HCT116 (cell line): ENCODE results near the gene LOXHD1. TPM values are rescaled to one million over a fixed set of nuclear protein-coding genes. Genes with fewer than 3 reads are reported as not detected.

Experiments
- ATAC-seq: fragments of 200-7000 bp; cut with Tn5 transposase; 2 replicates; pipeline ENCODE4 v1.9.1; 2020; ENCODE audit warnings: mild to moderate bottlenecking, moderate library complexity
- BruUV-seq: library from RNA; stranded (reverse); fragments of 400-500 nt; replicated peaks from 2 replicates; lab custom pipeline; 2021; lab: Mats Ljungman, UMichigan
- CTCF ChIA-PET: fragments of 300-600 bp; sonication (Branson Sonifier 250); formaldehyde crosslinking; loops from one replicate; lab custom pipeline; 2021; ENCODE audit warnings: antibody characterized with exemption; lab: Charles Lee
- POLR2A ChIA-PET: fragments of 300-600, 350-600 bp; sonication (Branson Sonifier 250); formaldehyde crosslinking; loops from one replicate; lab custom pipeline; 2021; ENCODE audit warnings: antibody characterized with exemption; lab: Charles Lee
- RAD21 ChIA-PET, 2 experiments: fragments of 300-600 bp; sonication (Branson Sonifier 250); formaldehyde crosslinking; loops; one replicate each; lab custom pipeline; 2023; ENCODE audit warnings: low total read pairs in 2 of 2; ENCODE audit not compliant: uncharacterized antibody in 2 of 2, unreplicated experiment in 2 of 2, low non-redundant PET in 1 of 2; lab: Charles Lee
- DNase-seq: peaks from one replicate; pipeline ENCODE4 v3.0.0-alpha.2; 2010; ENCODE audit warnings: low read depth, low spot score
- H2AFZ ChIP-seq: fragments of 200-600 bp; shearing (Covaris generic), sonication (generic); 2 replicates; pipeline ENCODE4 v1.6.1; 2017; ENCODE audit warnings: low read depth, mixed run types, mixed read lengths, antibody characterized with exemption, low read length; ENCODE audit not compliant: poor library complexity, severe bottlenecking
- H3K27ac ChIP-seq: 2 replicates; pipeline ENCODE4 v1.5.1; 2012; ENCODE audit warnings: low read depth, low read length
- H3K27me3 ChIP-seq: fragments of 200-600 bp; sonication (generic); 2 replicates; pipeline ENCODE4 v1.6.1; 2016; ENCODE audit warnings: mixed run types, low read length, mixed read lengths; ENCODE audit not compliant: insufficient read depth
- H3K36me3 ChIP-seq, 2 experiments: fragments of 200-500 bp in 1 of 2; fragments of 200-600 bp in 1 of 2; sonication (Bioruptor generic) in 1 of 2; sonication (generic) in 1 of 2; 2 replicates each; pipeline versions ENCODE4 v1.5.1 to v1.6.1; 2014 to 2016; ENCODE audit warnings: low read length in 2 of 2, inconsistent platforms in 1 of 2, mixed read lengths in 1 of 2, mixed run types in 1 of 2; ENCODE audit not compliant: insufficient read depth in 2 of 2, control insufficient read depth in 1 of 2
- H3K4me1 ChIP-seq, 2 experiments: fragments of 200-600 bp in 1 of 2; sonication (generic) in 1 of 2; 2 replicates each; pipeline versions ENCODE4 v1.5.1 to v1.6.1; 2012 to 2017; ENCODE audit warnings: low read length in 2 of 2, inconsistent platforms in 1 of 2, mild to moderate bottlenecking in 1 of 2, mixed read lengths in 1 of 2, mixed run types in 1 of 2, moderate library complexity in 1 of 2; ENCODE audit not compliant: insufficient read depth in 2 of 2, control insufficient read depth in 1 of 2
- H3K4me2 ChIP-seq: fragments of 200-600 bp; sonication (generic); 2 replicates; pipeline ENCODE4 v1.6.1; 2017; ENCODE audit warnings: mixed run types, low read length, mixed read lengths
- H3K4me3 ChIP-seq, 2 experiments: fragments of 200-600 bp in 1 of 2; sonication (generic) in 1 of 2; replicated peaks in 1 of 2; 2 replicates each; pipeline ENCODE4 v1.5.1; 2011 to 2016; ENCODE audit warnings: low read length in 2 of 2, control low read depth in 1 of 2, low read depth in 1 of 2, mild to moderate bottlenecking in 1 of 2, mixed read lengths in 1 of 2, mixed run types in 1 of 2
- H3K79me2 ChIP-seq: fragments of 200-600 bp; sonication (generic); 2 replicates; pipeline ENCODE4 v1.6.1; 2017; ENCODE audit warnings: mild to moderate bottlenecking, mixed run types, low read length, moderate library complexity, mixed read lengths; ENCODE audit not compliant: insufficient read depth
- H3K9ac ChIP-seq: fragments of 200-600 bp; sonication (generic); 2 replicates; pipeline ENCODE4 v1.6.1; 2016; ENCODE audit warnings: low read length, mixed read lengths
- H3K9me2 ChIP-seq: fragments of 200-600 bp; sonication (generic), shearing (Covaris generic); 2 replicates; pipeline ENCODE4 v1.6.1; 2017; ENCODE audit warnings: mixed run types, mild to moderate bottlenecking, moderate library complexity; ENCODE audit not compliant: insufficient read depth
- H3K9me3 ChIP-seq, 2 experiments: fragments of 200-500 bp in 1 of 2; fragments of 200-600 bp in 1 of 2; sonication (Bioruptor generic) in 1 of 2; sonication (generic) in 1 of 2; 2 replicates each; pipeline ENCODE4 v1.6.1; 2014 to 2017; ENCODE audit warnings: low read length in 2 of 2, mixed read lengths in 2 of 2, inconsistent platforms in 1 of 2, low read depth in 1 of 2, mild to moderate bottlenecking in 1 of 2, mixed run types in 1 of 2, moderate library complexity in 1 of 2; ENCODE audit not compliant: control insufficient read depth in 1 of 2, insufficient read depth in 1 of 2
- H4K20me1 ChIP-seq: fragments of 200-600 bp; sonication (generic), shearing (Covaris generic); 2 replicates; pipeline ENCODE4 v1.6.1; 2017; ENCODE audit warnings: mixed run types, mild to moderate bottlenecking, moderate library complexity; ENCODE audit not compliant: insufficient read depth
- EGR1 ChIP-seq: IDR thresholded peaks from 2 replicates; pipeline ENCODE4 v1.6.1; 2012; ENCODE audit warnings: low read depth
- EZH2 ChIP-seq: fragments of 200-600 bp; sonication (generic); IDR thresholded peaks from 2 replicates; pipeline ENCODE4 v1.6.1; 2017; ENCODE audit warnings: antibody characterized with exemption, mixed run types
- EZH2phosphoT487 ChIP-seq: fragments of 200-600 bp; IDR thresholded peaks from 2 replicates; pipeline ENCODE4 v1.6.1; 2018; ENCODE audit warnings: antibody characterized with exemption, borderline replicate concordance
- FOSL1 ChIP-seq: IDR thresholded peaks from 2 replicates; pipeline ENCODE4 v1.6.1; 2012; ENCODE audit warnings: low read depth
- POLR2A ChIP-seq: IDR thresholded peaks from 2 replicates; pipeline ENCODE4 v1.7.0; 2011; ENCODE audit warnings: borderline replicate concordance; ENCODE audit not compliant: insufficient read depth, insufficient read length; ENCODE audit errors: extremely low read depth
- POLR2AphosphoS5 ChIP-seq: IDR thresholded peaks from 2 replicates; pipeline ENCODE4 v1.6.1; 2011; ENCODE audit warnings: mild to moderate bottlenecking, low read depth, low read length, moderate library complexity
- SRF ChIP-seq: IDR thresholded peaks from 2 replicates; pipeline ENCODE4 v1.6.1; 2012; ENCODE audit warnings: low read depth
- ZFX ChIP-seq: fragments of 450-650 bp; IDR thresholded peaks from 2 replicates; pipeline ENCODE4 v1.6.1; 2017
- intact Hi-C: fragments of 100-400 bp; cut with micrococcal nuclease; formaldehyde crosslinking; loops from 2 replicates; pipeline ENCODE4 v1.10.0; 2022
- total RNA-seq: library from RNA; stranded (reverse); gene quantifications from one replicate; pipeline ENCODE4 v1.2.1, GENCODE V29; 2021; ENCODE audit not compliant: unreplicated experiment
- TF ChIP-seq, protein P1 (sequence below): IDR thresholded peaks from 2 replicates; pipeline ENCODE4 v1.6.1; 2012
- TF ChIP-seq, protein P2 (sequence below), 3 experiments: fragments of 200-600 bp in 1 of 3; sonication (generic) in 1 of 3; IDR thresholded peaks in 2 of 3; conservative IDR thresholded peaks in 1 of 3; 2 replicates each; pipeline ENCODE4 v1.5.1; 2012 to 2017; ENCODE audit warnings: low read depth in 2 of 3, low read length in 2 of 3, antibody characterized with exemption in 1 of 3, borderline replicate concordance in 1 of 3, control low read depth in 1 of 3, mild to moderate bottlenecking in 1 of 3, mixed read lengths in 1 of 3, mixed run types in 1 of 3, moderate library complexity in 1 of 3; ENCODE audit not compliant: insufficient read depth in 1 of 3
- TF ChIP-seq, protein P3 (sequence below): IDR thresholded peaks from 2 replicates; pipeline ENCODE4 v1.6.1; 2012; ENCODE audit warnings: low read depth
- TF ChIP-seq, protein P4 (sequence below): IDR thresholded peaks from 2 replicates; pipeline ENCODE4 v1.6.1; 2011; ENCODE audit warnings: mild to moderate bottlenecking, low read length, moderate library complexity; ENCODE audit not compliant: insufficient replicate concordance; ENCODE audit errors: extremely low read depth

Gene LOXHD1
- total RNA-seq, 1 experiment from 2014 or later = not detected

DNA sequence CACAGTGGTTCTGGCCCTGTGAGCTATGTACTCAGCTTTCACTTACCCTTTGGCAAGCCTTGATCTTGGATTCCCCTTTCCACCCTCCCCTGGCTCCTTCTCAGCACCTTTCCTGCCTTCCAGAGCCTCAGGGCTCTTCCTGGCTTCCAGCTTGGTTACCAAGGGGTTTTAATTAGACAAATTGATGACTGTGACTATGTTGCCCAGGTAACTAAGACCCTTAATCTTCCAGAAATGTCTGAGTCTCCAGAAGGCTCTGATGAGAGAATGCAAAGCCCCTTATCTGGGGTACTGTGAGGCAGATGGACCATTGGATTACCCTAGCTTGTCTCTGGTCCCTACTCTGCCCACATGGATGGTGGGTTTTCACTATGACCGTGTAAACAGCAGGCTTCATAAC is 174.2 kb downstream of the LOXHD1 start:
- CTCF ChIA-PET = interaction anchor here (0.8 to 4.1 kb wide), 3 partner anchors 202 to 334 kb away, joined by 3 to 19 read pairs (median 3); no protein-coding TSS in a partner anchor
- Histone ChIP-seq H2AFZ (no peak overlapping the region), H3K36me3 (no peaks in the 10 kb centered on the region), H3K4me2 (no peak overlapping the region), H3K9me3 (no peaks in the 10 kb centered on the region), H3K9me2 (no peaks in the 10 kb centered on the region), H4K20me1 (no peaks in the 10 kb centered on the region), H3K4me1 (no peaks in the 10 kb centered on the region), H3K4me3 (no peak overlapping the region), H3K27me3 (peaks cover 37% of the 10 kb centered on the region), H3K79me2 (no peaks in the 10 kb centered on the region), H3K27ac (no peak overlapping the region), H3K9ac (no peak overlapping the region)
- no peak for DNase-seq
- RAD21 ChIA-PET = no interaction called here
- POLR2A ChIA-PET = no interaction called here
- intact Hi-C loops = no loop called here
- TF ChIP-seq, protein P1, sequence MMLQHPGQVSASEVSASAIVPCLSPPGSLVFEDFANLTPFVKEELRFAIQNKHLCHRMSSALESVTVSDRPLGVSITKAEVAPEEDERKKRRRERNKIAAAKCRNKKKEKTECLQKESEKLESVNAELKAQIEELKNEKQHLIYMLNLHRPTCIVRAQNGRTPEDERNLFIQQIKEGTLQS = no peak
- TF ChIP-seq POLR2A (no peak), EZH2phosphoT487 (no peak), POLR2AphosphoS5 (no peak), ZFX (no peak), SRF (no peak)
- TF ChIP-seq, protein P2, sequence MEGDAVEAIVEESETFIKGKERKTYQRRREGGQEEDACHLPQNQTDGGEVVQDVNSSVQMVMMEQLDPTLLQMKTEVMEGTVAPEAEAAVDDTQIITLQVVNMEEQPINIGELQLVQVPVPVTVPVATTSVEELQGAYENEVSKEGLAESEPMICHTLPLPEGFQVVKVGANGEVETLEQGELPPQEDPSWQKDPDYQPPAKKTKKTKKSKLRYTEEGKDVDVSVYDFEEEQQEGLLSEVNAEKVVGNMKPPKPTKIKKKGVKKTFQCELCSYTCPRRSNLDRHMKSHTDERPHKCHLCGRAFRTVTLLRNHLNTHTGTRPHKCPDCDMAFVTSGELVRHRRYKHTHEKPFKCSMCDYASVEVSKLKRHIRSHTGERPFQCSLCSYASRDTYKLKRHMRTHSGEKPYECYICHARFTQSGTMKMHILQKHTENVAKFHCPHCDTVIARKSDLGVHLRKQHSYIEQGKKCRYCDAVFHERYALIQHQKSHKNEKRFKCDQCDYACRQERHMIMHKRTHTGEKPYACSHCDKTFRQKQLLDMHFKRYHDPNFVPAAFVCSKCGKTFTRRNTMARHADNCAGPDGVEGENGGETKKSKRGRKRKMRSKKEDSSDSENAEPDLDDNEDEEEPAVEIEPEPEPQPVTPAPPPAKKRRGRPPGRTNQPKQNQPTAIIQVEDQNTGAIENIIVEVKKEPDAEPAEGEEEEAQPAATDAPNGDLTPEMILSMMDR (IDR thresholded peaks at IDR 0.05 in 2 of 3, conservative IDR thresholded peaks at IDR 0.05 in 1 of 3; ENCODE audit: borderline replicate concordance in 1 of 3, insufficient read depth in 1 of 3, low read depth in 2 of 3, low read length in 2 of 3) = no peak
- no peak for ATAC-seq
- no TSS peak for BruUV-seq

DNA sequence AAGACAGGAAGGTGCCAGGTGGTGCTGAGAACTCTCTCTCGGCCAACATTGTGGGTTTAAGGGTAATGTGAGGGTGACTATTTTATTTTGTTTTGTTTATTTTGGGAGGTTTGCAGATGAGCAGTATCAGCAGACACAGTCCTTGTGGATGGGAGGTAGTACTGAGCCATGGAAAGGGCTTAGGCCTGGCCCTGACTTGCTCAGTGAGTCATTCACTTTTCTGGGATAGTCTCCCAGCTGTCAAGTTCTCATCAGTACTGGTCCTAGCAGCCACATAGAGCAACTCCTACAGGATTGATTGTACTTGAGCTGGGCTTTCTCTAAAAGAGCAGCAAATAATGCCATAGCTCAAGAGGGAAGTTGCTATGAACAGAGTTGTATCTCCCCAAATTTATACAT is 175.2 kb downstream of the LOXHD1 start:
- no peak overlapping the region for H3K27ac ChIP-seq
- no peak for ATAC-seq
- no peaks in the 10 kb centered on the region for H3K4me1 ChIP-seq
- H4K20me1 ChIP-seq = no peaks in the 10 kb centered on the region
- no peak overlapping the region for H3K4me2 ChIP-seq
- no peak overlapping the region for H2AFZ ChIP-seq
- H3K79me2 ChIP-seq = no peaks in the 10 kb centered on the region
- RAD21 ChIA-PET = no interaction called here
- no peaks in the 10 kb centered on the region for H3K9me3 ChIP-seq
- DNase-seq = no peak
- BruUV-seq = no TSS peak
- H3K36me3 ChIP-seq = no peaks in the 10 kb centered on the region
- H3K27me3 ChIP-seq = peaks cover 37% of the 10 kb centered on the region
- H3K9ac ChIP-seq = no peak overlapping the region
- H3K9me2 ChIP-seq = no peaks in the 10 kb centered on the region
- intact Hi-C loops = loop anchor here (1.0 kb wide), 1 partner anchor 201 kb away; no protein-coding TSS in a partner anchor
- CTCF ChIA-PET = interaction anchor here (4.1 kb wide), 1 partner anchor 201 kb away, joined by 19 read pairs; no protein-coding TSS in a partner anchor
- H3K4me3 ChIP-seq = no peak overlapping the region
- POLR2A ChIA-PET = no interaction called here
- TF ChIP-seq EGR1 = no peak
- TF ChIP-seq, protein P3, sequence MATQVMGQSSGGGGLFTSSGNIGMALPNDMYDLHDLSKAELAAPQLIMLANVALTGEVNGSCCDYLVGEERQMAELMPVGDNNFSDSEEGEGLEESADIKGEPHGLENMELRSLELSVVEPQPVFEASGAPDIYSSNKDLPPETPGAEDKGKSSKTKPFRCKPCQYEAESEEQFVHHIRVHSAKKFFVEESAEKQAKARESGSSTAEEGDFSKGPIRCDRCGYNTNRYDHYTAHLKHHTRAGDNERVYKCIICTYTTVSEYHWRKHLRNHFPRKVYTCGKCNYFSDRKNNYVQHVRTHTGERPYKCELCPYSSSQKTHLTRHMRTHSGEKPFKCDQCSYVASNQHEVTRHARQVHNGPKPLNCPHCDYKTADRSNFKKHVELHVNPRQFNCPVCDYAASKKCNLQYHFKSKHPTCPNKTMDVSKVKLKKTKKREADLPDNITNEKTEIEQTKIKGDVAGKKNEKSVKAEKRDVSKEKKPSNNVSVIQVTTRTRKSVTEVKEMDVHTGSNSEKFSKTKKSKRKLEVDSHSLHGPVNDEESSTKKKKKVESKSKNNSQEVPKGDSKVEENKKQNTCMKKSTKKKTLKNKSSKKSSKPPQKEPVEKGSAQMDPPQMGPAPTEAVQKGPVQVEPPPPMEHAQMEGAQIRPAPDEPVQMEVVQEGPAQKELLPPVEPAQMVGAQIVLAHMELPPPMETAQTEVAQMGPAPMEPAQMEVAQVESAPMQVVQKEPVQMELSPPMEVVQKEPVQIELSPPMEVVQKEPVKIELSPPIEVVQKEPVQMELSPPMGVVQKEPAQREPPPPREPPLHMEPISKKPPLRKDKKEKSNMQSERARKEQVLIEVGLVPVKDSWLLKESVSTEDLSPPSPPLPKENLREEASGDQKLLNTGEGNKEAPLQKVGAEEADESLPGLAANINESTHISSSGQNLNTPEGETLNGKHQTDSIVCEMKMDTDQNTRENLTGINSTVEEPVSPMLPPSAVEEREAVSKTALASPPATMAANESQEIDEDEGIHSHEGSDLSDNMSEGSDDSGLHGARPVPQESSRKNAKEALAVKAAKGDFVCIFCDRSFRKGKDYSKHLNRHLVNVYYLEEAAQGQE = no peak
- TF ChIP-seq, protein P4, sequence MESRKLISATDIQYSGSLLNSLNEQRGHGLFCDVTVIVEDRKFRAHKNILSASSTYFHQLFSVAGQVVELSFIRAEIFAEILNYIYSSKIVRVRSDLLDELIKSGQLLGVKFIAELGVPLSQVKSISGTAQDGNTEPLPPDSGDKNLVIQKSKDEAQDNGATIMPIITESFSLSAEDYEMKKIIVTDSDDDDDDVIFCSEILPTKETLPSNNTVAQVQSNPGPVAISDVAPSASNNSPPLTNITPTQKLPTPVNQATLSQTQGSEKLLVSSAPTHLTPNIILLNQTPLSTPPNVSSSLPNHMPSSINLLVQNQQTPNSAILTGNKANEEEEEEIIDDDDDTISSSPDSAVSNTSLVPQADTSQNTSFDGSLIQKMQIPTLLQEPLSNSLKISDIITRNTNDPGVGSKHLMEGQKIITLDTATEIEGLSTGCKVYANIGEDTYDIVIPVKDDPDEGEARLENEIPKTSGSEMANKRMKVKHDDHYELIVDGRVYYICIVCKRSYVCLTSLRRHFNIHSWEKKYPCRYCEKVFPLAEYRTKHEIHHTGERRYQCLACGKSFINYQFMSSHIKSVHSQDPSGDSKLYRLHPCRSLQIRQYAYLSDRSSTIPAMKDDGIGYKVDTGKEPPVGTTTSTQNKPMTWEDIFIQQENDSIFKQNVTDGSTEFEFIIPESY = no peak
- no peak for TF ChIP-seq EZH2
- TF ChIP-seq, protein P1 = no peak
- TF ChIP-seq FOSL1 = no peak
